Smooth muscle cell of the brain vasculature (primary cell): ENCODE data around the gene AHCYL2.
A peak's percentile ranks its signal among the peaks of the same experiment; 100 is the strongest.
"Not testable (repeated sequence)": the region's sequence is repeated elsewhere in the genome, so short reads cannot be mapped to it uniquely, and the experiment has no call there.

Experiments
- DNase-seq: peaks from one replicate; pipeline ENCODE4 v3.0.0-alpha.2; 2012; ENCODE audit warnings: low read depth, low spot score

The AHCYL2 gene

GRCh38 chr7:129351320-129351719 lies 126.5 kb downstream of the AHCYL2 start:
- no peak for DNase-seq

- not testable (repeated sequence) for DNase-seq
These were observed 128.3 kb downstream of the AHCYL2 start for GRCh38 chr7:129353104-129353503.

GRCh38 chr7:129354428-129355157 lies 129.8 kb downstream of the AHCYL2 start:
- no peak for DNase-seq

GRCh38 chr7:129356176-129356575 lies 131.3 kb downstream of the AHCYL2 start:
- DNase-seq: no peak

GRCh38 chr7:129359176-129359575 lies 134.3 kb downstream of the AHCYL2 start:
- no peak for DNase-seq

- no peak for DNase-seq
These were observed 134.8 kb downstream of the AHCYL2 start for GRCh38 chr7:129359638-129360037.

- DNase-seq: no peak
These were observed 136.9 kb downstream of the AHCYL2 start for GRCh38 chr7:129361771-129362170.

GRCh38 chr7:129362496-129362895 lies 137.7 kb downstream of the AHCYL2 start:
- no peak for DNase-seq

GRCh38 chr7:129367349-129367699 lies 142.5 kb downstream of the AHCYL2 start:
- DNase-seq: no peak

GRCh38 chr7:129367700-129368388 lies 143.0 kb downstream of the AHCYL2 start:
- DNase-seq: peak; percentile 61

- no peak for DNase-seq
These were observed 143.7 kb downstream of the AHCYL2 start for GRCh38 chr7:129368389-129368986.

GRCh38 chr7:129369447-129369846 lies 144.6 kb downstream of the AHCYL2 start:
- DNase-seq: not testable (repeated sequence)

- no peak for DNase-seq
These were observed 146.0 kb downstream of the AHCYL2 start for GRCh38 chr7:129370812-129371211.

- no peak for DNase-seq
These were observed 146.7 kb downstream of the AHCYL2 start for GRCh38 chr7:129371487-129371886.

GRCh38 chr7:129373651-129374428 lies 149.0 kb downstream of the AHCYL2 start:
- no peak for DNase-seq

GRCh38 chr7:129375141-129375938 lies 150.5 kb downstream of the AHCYL2 start:
- DNase-seq: no peak

GRCh38 chr7:129376076-129376777 lies 151.4 kb downstream of the AHCYL2 start:
- no peak for DNase-seq

GRCh38 chr7:129376778-129377700 lies 152.2 kb downstream of the AHCYL2 start:
- no peak for DNase-seq

GRCh38 chr7:129381710-129382484 lies 157.1 kb downstream of the AHCYL2 start:
- DNase-seq: no peak
